Measurements from ENCODE around the gene NDRG3.
"Not testable (repeated sequence)": the region's sequence is repeated elsewhere in the genome, so short reads cannot be mapped to it uniquely, and the experiment has no call there.

The NDRG3 gene

GRCh38 chr20:36686504-36686903 is 59.4 kb downstream of the NDRG3 start:
- DNase-seq, result no peak

- no peak for DNase-seq
Measured at GRCh38 chr20:36684747-36685146, 61.1 kb downstream of the NDRG3 start.

GRCh38 chr20:36682311-36682710 is 63.6 kb downstream of the NDRG3 start:
- DNase-seq, result no peak

GRCh38 chr20:36677422-36677771 is 68.5 kb downstream of the NDRG3 start:
- DNase-seq, result no peak

GRCh38 chr20:36676701-36677421 is 69.0 kb downstream of the NDRG3 start:
- no peak for DNase-seq

- DNase-seq, result not testable (repeated sequence)
Measured at GRCh38 chr20:36675545-36675944, 70.3 kb downstream of the NDRG3 start.

GRCh38 chr20:36672991-36673390 is 72.9 kb downstream of the NDRG3 start:
- no peak for DNase-seq

- no peak for DNase-seq
Measured at GRCh38 chr20:36670665-36671357, 75.1 kb downstream of the NDRG3 start.

GRCh38 chr20:36666181-36666740 is 79.6 kb downstream of the NDRG3 start:
- DNase-seq, result no peak

- no peak for DNase-seq
Measured at GRCh38 chr20:36663031-36663430, 82.9 kb downstream of the NDRG3 start.

GRCh38 chr20:36658300-36658699 is 87.6 kb downstream of the NDRG3 start:
- no peak for DNase-seq

GRCh38 chr20:36656733-36657132 is 89.2 kb downstream of the NDRG3 start:
- DNase-seq, result no peak

- DNase-seq, result no peak
Measured at GRCh38 chr20:36655004-36655403, 90.9 kb downstream of the NDRG3 start.

GRCh38 chr20:36654506-36654905 is 91.4 kb downstream of the NDRG3 start:
- DNase-seq, result no peak

- no peak for DNase-seq
Measured at GRCh38 chr20:36653456-36653855, 92.4 kb downstream of the NDRG3 start.

- DNase-seq, result no peak
Measured at GRCh38 chr20:36647196-36648121, 98.4 kb downstream of the NDRG3 start.

- DNase-seq, result no peak
Measured at GRCh38 chr20:36646678-36647077, 99.2 kb downstream of the NDRG3 start.

- no peak for DNase-seq
Measured at GRCh38 chr20:36645998-36646397, 99.9 kb downstream of the NDRG3 start, which contains the start of gene SLA2. SLA2 (minus strand) TSS chr20:36646196; CDS start chr20:36641335, 4,861 bp downstream.

GRCh38 chr20:36645353-36645752 is 100.5 kb downstream of the NDRG3 start:
- no peak for DNase-seq

- no peak for DNase-seq
Measured at GRCh38 chr20:36644706-36645095, 101.2 kb downstream of the NDRG3 start.

GRCh38 chr20:36644032-36644705 is 101.7 kb downstream of the NDRG3 start:
- DNase-seq, result no peak

GRCh38 chr20:36642136-36642535 is 103.8 kb downstream of the NDRG3 start:
- no peak for DNase-seq

GRCh38 chr20:36641506-36641843 is 104.4 kb downstream of the NDRG3 start:
- no peak for DNase-seq

All from left hindlimb (tissue), 1 donor.